ENCODE measurements around the gene SLC9A9.

SLC9A9 gene

DNA sequence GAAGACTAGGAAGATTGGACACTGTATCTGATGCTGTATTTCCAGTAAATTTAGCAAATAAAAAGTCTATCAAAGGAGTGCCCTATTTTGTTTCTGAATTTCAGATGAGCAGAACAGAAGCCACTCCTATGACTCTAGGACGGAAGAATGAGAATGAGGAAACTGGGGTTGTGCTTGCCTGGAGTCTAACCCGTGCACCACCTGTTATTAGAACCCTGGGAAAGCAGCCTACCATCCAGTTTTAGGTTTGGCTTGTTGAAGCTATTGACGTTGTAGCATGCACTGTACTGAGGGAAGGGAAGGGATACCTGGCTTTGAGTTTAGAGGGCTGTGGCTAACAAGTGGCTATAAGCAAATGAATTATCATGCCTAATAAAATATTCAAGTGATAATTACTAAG lies 318.5 kb downstream of the SLC9A9 start:
- TF ChIP-seq GABPA (IDR thresholded peaks at IDR 0.05; ENCODE audit: low read depth) (no peak), SPI1 (IDR thresholded peaks at IDR 0.05; ENCODE audit: borderline replicate concordance, low read depth) (no peak), POLR2AphosphoS5 (IDR thresholded peaks at IDR 0.05; ENCODE audit: low read depth) (no peak)
- TF ChIP-seq, protein P1, sequence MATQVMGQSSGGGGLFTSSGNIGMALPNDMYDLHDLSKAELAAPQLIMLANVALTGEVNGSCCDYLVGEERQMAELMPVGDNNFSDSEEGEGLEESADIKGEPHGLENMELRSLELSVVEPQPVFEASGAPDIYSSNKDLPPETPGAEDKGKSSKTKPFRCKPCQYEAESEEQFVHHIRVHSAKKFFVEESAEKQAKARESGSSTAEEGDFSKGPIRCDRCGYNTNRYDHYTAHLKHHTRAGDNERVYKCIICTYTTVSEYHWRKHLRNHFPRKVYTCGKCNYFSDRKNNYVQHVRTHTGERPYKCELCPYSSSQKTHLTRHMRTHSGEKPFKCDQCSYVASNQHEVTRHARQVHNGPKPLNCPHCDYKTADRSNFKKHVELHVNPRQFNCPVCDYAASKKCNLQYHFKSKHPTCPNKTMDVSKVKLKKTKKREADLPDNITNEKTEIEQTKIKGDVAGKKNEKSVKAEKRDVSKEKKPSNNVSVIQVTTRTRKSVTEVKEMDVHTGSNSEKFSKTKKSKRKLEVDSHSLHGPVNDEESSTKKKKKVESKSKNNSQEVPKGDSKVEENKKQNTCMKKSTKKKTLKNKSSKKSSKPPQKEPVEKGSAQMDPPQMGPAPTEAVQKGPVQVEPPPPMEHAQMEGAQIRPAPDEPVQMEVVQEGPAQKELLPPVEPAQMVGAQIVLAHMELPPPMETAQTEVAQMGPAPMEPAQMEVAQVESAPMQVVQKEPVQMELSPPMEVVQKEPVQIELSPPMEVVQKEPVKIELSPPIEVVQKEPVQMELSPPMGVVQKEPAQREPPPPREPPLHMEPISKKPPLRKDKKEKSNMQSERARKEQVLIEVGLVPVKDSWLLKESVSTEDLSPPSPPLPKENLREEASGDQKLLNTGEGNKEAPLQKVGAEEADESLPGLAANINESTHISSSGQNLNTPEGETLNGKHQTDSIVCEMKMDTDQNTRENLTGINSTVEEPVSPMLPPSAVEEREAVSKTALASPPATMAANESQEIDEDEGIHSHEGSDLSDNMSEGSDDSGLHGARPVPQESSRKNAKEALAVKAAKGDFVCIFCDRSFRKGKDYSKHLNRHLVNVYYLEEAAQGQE (IDR thresholded peaks at IDR 0.05; ENCODE audit: insufficient replicate concordance, low read depth) = no peak
- TF ChIP-seq, protein P2, sequence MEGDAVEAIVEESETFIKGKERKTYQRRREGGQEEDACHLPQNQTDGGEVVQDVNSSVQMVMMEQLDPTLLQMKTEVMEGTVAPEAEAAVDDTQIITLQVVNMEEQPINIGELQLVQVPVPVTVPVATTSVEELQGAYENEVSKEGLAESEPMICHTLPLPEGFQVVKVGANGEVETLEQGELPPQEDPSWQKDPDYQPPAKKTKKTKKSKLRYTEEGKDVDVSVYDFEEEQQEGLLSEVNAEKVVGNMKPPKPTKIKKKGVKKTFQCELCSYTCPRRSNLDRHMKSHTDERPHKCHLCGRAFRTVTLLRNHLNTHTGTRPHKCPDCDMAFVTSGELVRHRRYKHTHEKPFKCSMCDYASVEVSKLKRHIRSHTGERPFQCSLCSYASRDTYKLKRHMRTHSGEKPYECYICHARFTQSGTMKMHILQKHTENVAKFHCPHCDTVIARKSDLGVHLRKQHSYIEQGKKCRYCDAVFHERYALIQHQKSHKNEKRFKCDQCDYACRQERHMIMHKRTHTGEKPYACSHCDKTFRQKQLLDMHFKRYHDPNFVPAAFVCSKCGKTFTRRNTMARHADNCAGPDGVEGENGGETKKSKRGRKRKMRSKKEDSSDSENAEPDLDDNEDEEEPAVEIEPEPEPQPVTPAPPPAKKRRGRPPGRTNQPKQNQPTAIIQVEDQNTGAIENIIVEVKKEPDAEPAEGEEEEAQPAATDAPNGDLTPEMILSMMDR (IDR thresholded peaks at IDR 0.05; ENCODE audit: insufficient read depth, low read length) = no peak
- H3K27me3 ChIP-seq (ENCODE audit: insufficient read depth, poor library complexity, severe bottlenecking) = peaks cover 8% of the 10 kb centered on the region
- H3K27ac ChIP-seq (replicated peaks) = no peak overlapping the region
- no peak for DNase-seq (ENCODE audit: low read depth in 1 of 2, low spot score in 1 of 2)
- H3K4me3 ChIP-seq (replicated peaks; ENCODE audit: insufficient read depth, low read length) = no peak overlapping the region

DNA sequence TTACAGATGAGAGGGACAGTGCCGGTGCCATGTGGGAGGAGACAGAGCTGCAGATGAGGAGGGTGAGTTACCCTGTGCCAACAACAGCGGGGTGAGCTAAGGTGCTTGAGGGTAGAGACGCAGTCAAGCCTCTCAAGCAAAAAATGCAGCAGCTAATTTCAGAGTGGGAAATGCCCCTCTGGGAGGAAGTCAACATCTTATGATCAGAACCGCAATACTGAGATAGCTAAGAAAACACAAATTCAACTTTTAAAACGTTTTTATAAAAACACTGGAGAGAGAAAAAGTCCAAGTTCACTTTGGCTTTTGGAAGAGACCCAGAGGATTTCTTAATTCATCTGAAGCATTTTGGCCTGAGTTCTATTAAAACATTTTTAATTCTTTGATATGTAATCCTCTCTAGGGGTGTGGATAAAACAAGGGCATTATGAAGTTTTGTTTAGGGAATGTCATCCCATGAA lies 319.2 kb downstream of the SLC9A9 start:
- no peak overlapping the region for H3K4me3 ChIP-seq (replicated peaks; ENCODE audit: insufficient read depth, low read length)
- no peak for DNase-seq (ENCODE audit: low read depth in 1 of 2, low spot score in 1 of 2)
- H3K27ac ChIP-seq (replicated peaks) = no peak overlapping the region
- TF ChIP-seq SPI1 (IDR thresholded peaks at IDR 0.05; ENCODE audit: borderline replicate concordance, low read depth) (no peak), GABPA (IDR thresholded peaks at IDR 0.05; ENCODE audit: low read depth) (no peak), POLR2AphosphoS5 (IDR thresholded peaks at IDR 0.05; ENCODE audit: low read depth) (no peak)
- TF ChIP-seq, protein P1 (IDR thresholded peaks at IDR 0.05; ENCODE audit: insufficient replicate concordance, low read depth) = no peak
- TF ChIP-seq, protein P2 (IDR thresholded peaks at IDR 0.05; ENCODE audit: insufficient read depth, low read length) = no peak
- peaks cover 8% of the 10 kb centered on the region for H3K27me3 ChIP-seq (ENCODE audit: insufficient read depth, poor library complexity, severe bottlenecking)

DNA sequence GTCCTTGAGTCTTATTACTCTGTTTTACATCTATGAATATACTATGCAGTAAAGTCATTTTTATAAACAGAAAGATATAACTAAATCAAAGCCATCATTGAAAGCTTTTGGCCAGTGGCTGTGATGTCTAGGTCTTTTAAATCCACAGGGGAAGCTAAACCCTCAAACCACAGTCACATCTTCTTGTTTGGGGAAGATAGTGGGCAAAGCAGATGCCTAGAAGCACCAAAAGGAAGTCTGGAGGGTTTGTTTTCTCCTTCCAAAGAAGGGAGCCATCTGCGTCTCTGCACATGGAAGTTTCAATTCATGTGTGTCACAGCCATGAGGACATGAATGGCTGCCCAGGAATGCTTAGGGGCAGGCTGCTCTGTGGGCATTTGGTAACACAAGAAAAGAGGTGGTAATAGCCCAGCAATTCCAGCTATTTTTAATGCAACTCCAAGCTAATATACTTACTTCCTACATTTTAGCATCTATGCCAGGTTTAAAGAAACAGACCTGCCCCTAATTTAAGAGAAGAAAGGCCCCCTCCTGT lies 322.2 kb downstream of the SLC9A9 start:
- DNase-seq (ENCODE audit: low read depth in 1 of 2, low spot score in 1 of 2) = no peak
- TF ChIP-seq, protein P2 (IDR thresholded peaks at IDR 0.05; ENCODE audit: insufficient read depth, low read length) = no peak
- TF ChIP-seq POLR2AphosphoS5 (IDR thresholded peaks at IDR 0.05; ENCODE audit: low read depth) (no peak), GABPA (IDR thresholded peaks at IDR 0.05; ENCODE audit: low read depth) (no peak), SPI1 (IDR thresholded peaks at IDR 0.05; ENCODE audit: borderline replicate concordance, low read depth) (no peak)
- TF ChIP-seq, protein P1 (IDR thresholded peaks at IDR 0.05; ENCODE audit: insufficient replicate concordance, low read depth) = no peak
- Histone ChIP-seq H3K27me3 (ENCODE audit: insufficient read depth, poor library complexity, severe bottlenecking) (peaks cover 8% of the 10 kb centered on the region), H3K4me3 (replicated peaks; ENCODE audit: insufficient read depth, low read length) (no peak overlapping the region), H3K27ac (replicated peaks) (no peak overlapping the region)

Data from HL-60 (cell line).